ENCODE data around the gene BANP. TPM values are rescaled to one million over a fixed set of nuclear protein-coding genes. Genes with fewer than 3 reads are reported as not detected.
"Not testable (repeated sequence)": the region's sequence is repeated elsewhere in the genome, so short reads cannot be mapped to it uniquely, and the experiment has no call there.

BANP gene
- total RNA-seq, 1 experiment from 2014 or later = 34.5 TPM

DNA sequence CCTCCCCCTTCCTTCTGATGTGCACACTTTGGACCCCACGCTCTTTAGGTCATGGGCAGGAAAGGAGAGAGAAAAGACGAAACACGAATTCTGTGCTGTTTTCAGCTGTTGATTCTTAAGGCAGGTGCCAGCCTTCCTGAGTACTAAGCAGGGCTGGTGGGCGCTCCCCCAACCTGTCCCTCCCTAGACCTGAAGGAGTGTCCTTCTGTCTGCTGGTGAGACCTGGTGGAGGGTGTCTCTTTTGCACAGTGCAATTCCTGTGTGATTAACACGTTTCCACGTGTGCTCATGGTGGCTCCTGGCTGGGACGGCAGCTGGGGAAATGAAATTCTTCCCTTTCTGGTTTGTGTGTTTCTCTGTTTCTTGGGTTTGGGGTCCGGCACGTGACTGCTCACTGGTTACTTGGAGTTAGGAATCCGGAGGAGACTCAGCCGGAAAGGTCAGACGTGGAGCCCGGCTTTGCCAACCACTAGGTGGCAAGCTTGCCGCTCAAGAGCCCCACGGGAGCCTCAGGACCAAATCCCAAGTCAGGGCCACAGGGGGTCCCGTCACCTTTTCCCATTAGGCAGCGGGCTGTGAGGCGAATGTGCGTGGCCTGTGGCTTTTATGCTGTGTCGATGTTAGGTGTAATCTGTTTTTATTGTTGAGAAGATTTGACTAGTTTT is 32.0 kb downstream of the BANP start:
- H3K4me3 Mint-ChIP-seq; H3K27me3 Mint-ChIP-seq (ENCODE audit: low read depth); POLR2A ChIA-PET; DNase-seq (ENCODE audit: low spot score); H3K9me3 Mint-ChIP-seq; H3K4me1 Mint-ChIP-seq: not testable (repeated sequence)
- peak; percentile 95 for ATAC-seq
- Mint-ChIP-seq H3K27ac (peak overlapping the region; percentile 30; the same call in 1 of the 2 replicates), H3K36me3 (peaks cover 33% of the 10 kb centered on the region)
- CTCF ChIA-PET = interaction anchor here (1.2 to 2.2 kb wide), 2 partner anchors 26 to 27 kb away, joined by 3 to 5 read pairs; no protein-coding TSS in a partner anchor

DNA sequence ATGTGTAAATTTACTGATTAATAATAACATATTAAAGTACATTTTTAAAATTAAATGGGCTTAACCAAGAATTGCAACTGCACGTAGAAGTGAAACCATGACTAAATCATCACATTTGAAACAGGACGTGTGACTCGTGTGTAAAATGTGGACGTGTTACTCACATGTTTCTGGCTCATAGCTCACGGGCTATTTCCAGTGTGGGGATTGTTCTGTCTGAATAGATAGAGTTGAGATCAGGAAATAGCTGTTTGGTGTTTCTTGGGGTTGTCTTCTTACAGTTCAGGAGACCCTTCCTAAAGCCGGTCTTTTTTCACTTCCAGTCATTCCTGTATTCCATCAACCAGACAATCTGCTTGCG is 32.5 kb downstream of the BANP start:
- H3K4me3 Mint-ChIP-seq; H3K4me1 Mint-ChIP-seq; H3K27me3 Mint-ChIP-seq (ENCODE audit: low read depth); ATAC-seq; H3K27ac Mint-ChIP-seq; POLR2A ChIA-PET; DNase-seq (ENCODE audit: low spot score); H3K9me3 Mint-ChIP-seq: not testable (repeated sequence)
- CTCF ChIA-PET = interaction anchor here (1.2 to 2.2 kb wide), 2 partner anchors 26 to 27 kb away, joined by 3 to 5 read pairs; no protein-coding TSS in a partner anchor
- H3K36me3 Mint-ChIP-seq = peaks cover 31% of the 10 kb centered on the region

DNA sequence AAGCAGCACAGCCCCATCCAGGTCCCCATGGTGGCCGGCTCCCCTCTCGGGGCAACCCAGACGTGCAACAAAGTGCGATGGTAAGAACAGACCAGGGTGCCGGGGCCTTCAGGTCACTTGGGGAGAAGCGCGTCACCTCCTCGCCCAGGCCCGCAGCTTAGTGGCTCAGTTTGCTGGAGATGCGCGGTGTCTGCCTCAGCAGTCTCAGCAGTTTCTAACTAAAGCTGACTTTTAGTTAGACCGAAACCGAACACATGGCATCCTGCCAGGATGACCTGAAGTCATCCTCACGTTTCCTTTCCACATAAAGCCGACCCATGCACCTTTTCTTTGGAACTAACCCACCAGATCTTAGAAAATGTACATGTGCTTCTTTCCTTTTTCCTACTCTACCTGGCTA is 32.9 kb downstream of the BANP start:
- POLR2A ChIA-PET; DNase-seq (ENCODE audit: low spot score); H3K9me3 Mint-ChIP-seq; ATAC-seq; H3K4me3 Mint-ChIP-seq; H3K27me3 Mint-ChIP-seq (ENCODE audit: low read depth): not testable (repeated sequence)
- Mint-ChIP-seq H3K4me1 (peaks cover 14% of the 10 kb centered on the region), H3K36me3 (peaks cover 31% of the 10 kb centered on the region), H3K27ac (peak overlapping the region; percentile 5; the same call in 1 of the 2 replicates)
- CTCF ChIA-PET = interaction anchor here (2.2 kb wide), 1 partner anchor 25 kb away, joined by 5 read pairs; no protein-coding TSS in a partner anchor

DNA sequence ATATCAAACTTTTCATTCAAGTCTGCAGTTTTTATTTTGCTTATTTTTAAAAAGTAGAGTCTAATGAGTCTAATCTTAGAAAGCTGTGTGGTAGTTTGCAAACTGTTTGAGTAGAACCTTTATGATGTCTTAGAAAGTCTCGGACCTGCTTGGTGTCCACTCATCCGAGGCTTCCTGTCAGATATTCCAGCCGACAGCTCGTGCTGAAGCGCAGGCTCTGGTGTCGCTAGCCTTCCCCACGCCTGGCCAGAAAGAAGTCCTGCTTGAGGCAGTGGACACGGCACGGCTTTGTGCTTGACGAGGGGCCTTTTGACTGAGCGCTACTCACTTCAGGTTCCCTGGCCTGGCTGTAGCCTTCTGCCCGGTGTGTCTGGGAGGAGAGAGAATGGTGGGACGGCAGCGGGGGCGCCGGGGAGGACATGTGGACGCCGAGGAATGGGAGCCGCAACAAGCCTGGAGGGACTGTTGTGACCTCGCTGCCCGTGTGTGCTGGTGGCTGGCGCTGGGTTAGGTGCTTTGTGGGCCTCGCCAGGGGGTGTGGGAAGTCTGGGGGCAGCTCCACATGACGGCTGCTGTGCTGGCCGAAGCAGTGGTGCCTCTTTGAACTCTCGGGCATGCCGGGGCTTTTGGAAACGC is 33.5 kb downstream of the BANP start:
- CTCF ChIA-PET = no interaction called here
- TF ChIP-seq IRF2 (CRISPR knock-in tag; IDR thresholded peaks at IDR 0.05; ENCODE audit: borderline replicate concordance, low read depth) (no peak), TEAD1 (CRISPR knock-in tag; IDR thresholded peaks at IDR 0.05) (no peak), RELA (CRISPR knock-in tag; IDR thresholded peaks at IDR 0.05; ENCODE audit: borderline replicate concordance) (no peak), KAT7 (CRISPR knock-in tag; IDR thresholded peaks at IDR 0.05; ENCODE audit: borderline replicate concordance) (no peak), SOX15 (CRISPR knock-in tag; IDR thresholded peaks at IDR 0.05) (no peak), FOXJ3 (CRISPR knock-in tag; IDR thresholded peaks at IDR 0.05; ENCODE audit: borderline replicate concordance) (no peak), SMAD3 (CRISPR knock-in tag; IDR thresholded peaks at IDR 0.05; ENCODE audit: borderline replicate concordance) (no peak), EMX1 (CRISPR knock-in tag; IDR thresholded peaks at IDR 0.05) (no peak), ETV6 (CRISPR knock-in tag; IDR thresholded peaks at IDR 0.05) (no peak), MXD4 (CRISPR knock-in tag; IDR thresholded peaks at IDR 0.05; ENCODE audit: borderline replicate concordance) (no peak), OVOL2 (CRISPR knock-in tag; IDR thresholded peaks at IDR 0.05; ENCODE audit: borderline replicate concordance) (no peak)
- TF ChIP-seq, protein P1, sequence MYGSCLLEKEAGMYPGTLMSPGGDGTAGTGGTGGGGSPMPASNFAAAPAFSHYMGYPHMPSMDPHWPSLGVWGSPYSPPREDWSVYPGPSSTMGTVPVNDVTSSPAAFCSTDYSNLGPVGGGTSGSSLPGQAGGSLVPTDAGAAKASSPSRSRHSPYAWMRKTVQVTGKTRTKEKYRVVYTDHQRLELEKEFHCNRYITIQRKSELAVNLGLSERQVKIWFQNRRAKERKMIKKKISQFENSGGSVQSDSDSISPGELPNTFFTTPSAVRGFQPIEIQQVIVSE (CRISPR knock-in tag; IDR thresholded peaks at IDR 0.05; ENCODE audit: borderline replicate concordance) = no peak
- TF ChIP-seq, protein P2, sequence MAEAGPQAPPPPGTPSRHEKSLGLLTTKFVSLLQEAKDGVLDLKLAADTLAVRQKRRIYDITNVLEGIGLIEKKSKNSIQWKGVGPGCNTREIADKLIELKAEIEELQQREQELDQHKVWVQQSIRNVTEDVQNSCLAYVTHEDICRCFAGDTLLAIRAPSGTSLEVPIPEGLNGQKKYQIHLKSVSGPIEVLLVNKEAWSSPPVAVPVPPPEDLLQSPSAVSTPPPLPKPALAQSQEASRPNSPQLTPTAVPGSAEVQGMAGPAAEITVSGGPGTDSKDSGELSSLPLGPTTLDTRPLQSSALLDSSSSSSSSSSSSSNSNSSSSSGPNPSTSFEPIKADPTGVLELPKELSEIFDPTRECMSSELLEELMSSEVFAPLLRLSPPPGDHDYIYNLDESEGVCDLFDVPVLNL (CRISPR knock-in tag; IDR thresholded peaks at IDR 0.05; ENCODE audit: borderline replicate concordance, low read depth) = no peak
- TF ChIP-seq, protein P3, sequence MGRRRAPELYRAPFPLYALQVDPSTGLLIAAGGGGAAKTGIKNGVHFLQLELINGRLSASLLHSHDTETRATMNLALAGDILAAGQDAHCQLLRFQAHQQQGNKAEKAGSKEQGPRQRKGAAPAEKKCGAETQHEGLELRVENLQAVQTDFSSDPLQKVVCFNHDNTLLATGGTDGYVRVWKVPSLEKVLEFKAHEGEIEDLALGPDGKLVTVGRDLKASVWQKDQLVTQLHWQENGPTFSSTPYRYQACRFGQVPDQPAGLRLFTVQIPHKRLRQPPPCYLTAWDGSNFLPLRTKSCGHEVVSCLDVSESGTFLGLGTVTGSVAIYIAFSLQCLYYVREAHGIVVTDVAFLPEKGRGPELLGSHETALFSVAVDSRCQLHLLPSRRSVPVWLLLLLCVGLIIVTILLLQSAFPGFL (CRISPR knock-in tag; IDR thresholded peaks at IDR 0.05; ENCODE audit: borderline replicate concordance) = no peak
- TF ChIP-seq, protein P4, sequence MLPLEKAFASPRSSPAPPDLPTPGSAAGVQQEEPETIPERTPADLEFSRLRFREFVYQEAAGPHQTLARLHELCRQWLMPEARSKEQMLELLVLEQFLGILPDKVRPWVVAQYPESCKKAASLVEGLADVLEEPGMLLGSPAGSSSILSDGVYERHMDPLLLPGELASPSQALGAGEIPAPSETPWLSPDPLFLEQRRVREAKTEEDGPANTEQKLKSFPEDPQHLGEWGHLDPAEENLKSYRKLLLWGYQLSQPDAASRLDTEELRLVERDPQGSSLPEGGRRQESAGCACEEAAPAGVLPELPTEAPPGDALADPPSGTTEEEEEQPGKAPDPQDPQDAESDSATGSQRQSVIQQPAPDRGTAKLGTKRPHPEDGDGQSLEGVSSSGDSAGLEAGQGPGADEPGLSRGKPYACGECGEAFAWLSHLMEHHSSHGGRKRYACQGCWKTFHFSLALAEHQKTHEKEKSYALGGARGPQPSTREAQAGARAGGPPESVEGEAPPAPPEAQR (CRISPR knock-in tag; IDR thresholded peaks at IDR 0.05) = no peak
- TF ChIP-seq, protein P5, sequence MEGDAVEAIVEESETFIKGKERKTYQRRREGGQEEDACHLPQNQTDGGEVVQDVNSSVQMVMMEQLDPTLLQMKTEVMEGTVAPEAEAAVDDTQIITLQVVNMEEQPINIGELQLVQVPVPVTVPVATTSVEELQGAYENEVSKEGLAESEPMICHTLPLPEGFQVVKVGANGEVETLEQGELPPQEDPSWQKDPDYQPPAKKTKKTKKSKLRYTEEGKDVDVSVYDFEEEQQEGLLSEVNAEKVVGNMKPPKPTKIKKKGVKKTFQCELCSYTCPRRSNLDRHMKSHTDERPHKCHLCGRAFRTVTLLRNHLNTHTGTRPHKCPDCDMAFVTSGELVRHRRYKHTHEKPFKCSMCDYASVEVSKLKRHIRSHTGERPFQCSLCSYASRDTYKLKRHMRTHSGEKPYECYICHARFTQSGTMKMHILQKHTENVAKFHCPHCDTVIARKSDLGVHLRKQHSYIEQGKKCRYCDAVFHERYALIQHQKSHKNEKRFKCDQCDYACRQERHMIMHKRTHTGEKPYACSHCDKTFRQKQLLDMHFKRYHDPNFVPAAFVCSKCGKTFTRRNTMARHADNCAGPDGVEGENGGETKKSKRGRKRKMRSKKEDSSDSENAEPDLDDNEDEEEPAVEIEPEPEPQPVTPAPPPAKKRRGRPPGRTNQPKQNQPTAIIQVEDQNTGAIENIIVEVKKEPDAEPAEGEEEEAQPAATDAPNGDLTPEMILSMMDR (IDR thresholded peaks at IDR 0.05) = no peak
- ATAC-seq (no peak), DNase-seq (ENCODE audit: low spot score) (no peak)
- Mint-ChIP-seq H3K4me3 (no peak overlapping the region), H3K36me3 (peaks cover 31% of the 10 kb centered on the region), H3K9me3 (no peaks in the 10 kb centered on the region), H3K27me3 (ENCODE audit: low read depth) (no peaks in the 10 kb centered on the region), H3K27ac (peak overlapping the region; percentile 5; the same call in 1 of the 2 replicates), H3K4me1 (peaks cover 16% of the 10 kb centered on the region)
- POLR2A ChIA-PET = no interaction called here

DNA sequence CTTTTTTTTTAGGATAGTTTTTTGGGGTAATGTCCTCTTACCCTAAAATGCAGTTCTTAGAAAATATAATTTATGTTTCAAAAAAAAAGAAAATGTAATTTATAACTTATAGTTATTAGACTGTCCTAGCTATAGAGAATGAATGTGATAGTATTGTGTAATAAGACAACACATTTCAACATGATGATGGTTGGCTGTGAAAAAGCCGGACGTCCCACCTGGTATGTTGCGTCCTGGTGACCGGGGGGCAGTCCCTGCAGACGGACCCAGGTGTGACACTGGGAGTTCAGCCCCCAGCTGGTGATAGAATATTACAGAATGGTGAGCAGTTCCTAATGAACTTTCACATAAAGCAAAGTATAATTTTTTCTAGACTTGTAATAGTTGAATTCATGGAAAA is 34.3 kb downstream of the BANP start:
- POLR2A ChIA-PET = not testable (repeated sequence)

More for the DNA sequence above, 34.3 kb downstream of the BANP start:
- CTCF ChIA-PET; DNase-seq (ENCODE audit: low spot score); H3K4me3 Mint-ChIP-seq; ATAC-seq; H3K27me3 Mint-ChIP-seq (ENCODE audit: low read depth); H3K27ac Mint-ChIP-seq; H3K9me3 Mint-ChIP-seq: not testable (repeated sequence)
- peaks cover 34% of the 10 kb centered on the region for H3K36me3 Mint-ChIP-seq
- peaks cover 16% of the 10 kb centered on the region for H3K4me1 Mint-ChIP-seq

Measured in WTC11 (cell line).